Endothelial cell of umbilical vein (primary cell): ENCODE data around the gene PPARD. TPM values are rescaled to one million over a fixed set of nuclear protein-coding genes. Genes with fewer than 3 reads are reported as not detected.

Experiments used
- BruUV-seq: library from RNA; stranded (reverse); fragments of 400-500 nt; replicated peaks from 2 replicates; lab custom pipeline; 2021; lab: Mats Ljungman, UMichigan
- CTCF ChIA-PET: fragments of 300-600, 350-600 bp; sonication (Branson Sonifier 250); formaldehyde crosslinking; loops from one replicate; lab custom pipeline; 2021; ENCODE audit warnings: antibody characterized with exemption, inconsistent platforms; lab: Charles Lee
- POLR2A ChIA-PET: fragments of 300-600, 350-600 bp; sonication (Branson Sonifier 250); formaldehyde crosslinking; loops from one replicate; lab custom pipeline; 2021; ENCODE audit warnings: antibody characterized with exemption, inconsistent platforms; lab: Charles Lee
- DNase-seq: peaks from one replicate; pipeline ENCODE4 v3.0.0-alpha.2; 2011; ENCODE audit warnings: low read depth, low spot score
- FAIRE-seq: peaks from 2 replicates; lab custom pipeline; 2011; peaks lifted over from hg19 to GRCh38; lab: Jason Lieb, UNC
- H2AFZ ChIP-seq: 2 replicates; pipeline ENCODE4 v1.6.0; 2012; ENCODE audit warnings: low read depth, low read length, control low read depth, inconsistent platforms
- H3K27ac ChIP-seq: 2 replicates; pipeline ENCODE4 v1.5.1; 2011; ENCODE audit warnings: low read depth, mild to moderate bottlenecking, control low read depth, low read length, moderate library complexity; ENCODE audit not compliant: insufficient read depth
- H3K27me3 ChIP-seq, 2 experiments: 2 replicates each; pipeline versions ENCODE4 v1.6.0 to v1.6.1; 2011; ENCODE audit warnings: low read length in 2 of 2, mixed read lengths in 1 of 2; ENCODE audit not compliant: control insufficient read depth in 2 of 2, insufficient read depth in 2 of 2
- H3K36me3 ChIP-seq, 2 experiments: 2 replicates in 1 of 2; 3 replicates in 1 of 2; pipeline ENCODE4 v1.5.1; 2011; ENCODE audit warnings: low read length in 2 of 2, mild to moderate bottlenecking in 1 of 2, moderate library complexity in 1 of 2; ENCODE audit not compliant: control insufficient read depth in 2 of 2, insufficient read depth in 2 of 2; ENCODE audit errors: extremely low read depth in 1 of 2
- H3K4me1 ChIP-seq: 3 replicates; pipeline ENCODE4 v1.5.1; 2011; ENCODE audit warnings: mild to moderate bottlenecking, low read length; ENCODE audit not compliant: control insufficient read depth, insufficient read depth; ENCODE audit errors: extremely low read depth
- H3K4me2 ChIP-seq: 2 replicates; pipeline ENCODE4 v1.6.1; 2011; ENCODE audit warnings: low read length, control low read depth, mixed read lengths; ENCODE audit not compliant: insufficient read depth
- H3K4me3 ChIP-seq, 3 experiments: fragments of 200-600 bp in 1 of 3; sonication (generic), shearing (Covaris generic) in 1 of 3; replicated peaks in 1 of 3; 2 replicates each; pipeline ENCODE4 v1.5.1; 2011 to 2016; ENCODE audit warnings: control low read depth in 3 of 3, low read length in 3 of 3, mild to moderate bottlenecking in 2 of 3, inconsistent platforms in 1 of 3, low read depth in 1 of 3, moderate library complexity in 1 of 3; ENCODE audit not compliant: insufficient read depth in 1 of 3
- H3K79me2 ChIP-seq: 2 replicates; pipeline ENCODE4 v1.6.0; 2012; ENCODE audit warnings: low read length, inconsistent platforms; ENCODE audit not compliant: control insufficient read depth, insufficient read depth
- H3K9ac ChIP-seq: replicated peaks from 2 replicates; pipeline ENCODE3; 2011; ENCODE audit warnings: low read length, control low read depth; ENCODE audit not compliant: insufficient read depth; ENCODE audit errors: extremely low read depth
- H3K9me1 ChIP-seq: replicated peaks from 3 replicates; pipeline ENCODE4 v1.6.0; 2011; ENCODE audit warnings: mild to moderate bottlenecking, low read length; ENCODE audit not compliant: control insufficient read depth, insufficient read depth; ENCODE audit errors: extremely low read depth
- H3K9me3 ChIP-seq: replicated peaks from 2 replicates; pipeline ENCODE4 v1.5.1; 2012; ENCODE audit warnings: low read length, inconsistent platforms; ENCODE audit not compliant: control insufficient read depth, insufficient read depth
- H4K20me1 ChIP-seq: replicated peaks from 2 replicates; pipeline ENCODE3; 2011; ENCODE audit warnings: mild to moderate bottlenecking, low read length; ENCODE audit not compliant: control insufficient read depth, insufficient read depth; ENCODE audit errors: extremely low read depth
- EZH2 ChIP-seq: IDR thresholded peaks from 2 replicates; pipeline ENCODE4 v1.6.1; 2012; ENCODE audit warnings: borderline replicate concordance, low read depth, mild to moderate bottlenecking, moderate library complexity, low read length, inconsistent platforms; ENCODE audit not compliant: severe bottlenecking
- FOS ChIP-seq: IDR thresholded peaks from 2 replicates; pipeline ENCODE4 v1.6.1; 2011; ENCODE audit warnings: mild to moderate bottlenecking, low read length, moderate library complexity, borderline replicate concordance; ENCODE audit not compliant: insufficient read depth
- GATA2 ChIP-seq: IDR thresholded peaks from 2 replicates; pipeline ENCODE4 v1.7.0; 2011; ENCODE audit warnings: low read depth, mild to moderate bottlenecking, moderate library complexity, mixed read lengths, low read length; ENCODE audit not compliant: insufficient read length, insufficient read depth
- JUN ChIP-seq: IDR thresholded peaks from 2 replicates; pipeline ENCODE4 v1.6.1; 2011; ENCODE audit warnings: borderline replicate concordance, low read depth; ENCODE audit not compliant: insufficient read length, insufficient read depth
- MAX ChIP-seq: IDR thresholded peaks from 2 replicates; pipeline ENCODE4 v1.6.1; 2011; ENCODE audit not compliant: insufficient read depth, insufficient read length
- MYC ChIP-seq: IDR thresholded peaks from one replicate; pipeline ENCODE4 v1.6.1; 2011; ENCODE audit warnings: mild to moderate bottlenecking, low read depth, low read length
- POLR2A ChIP-seq: IDR thresholded peaks from 2 replicates; pipeline ENCODE4 v1.6.1; 2012; ENCODE audit warnings: low read depth, mild to moderate bottlenecking, control low read depth, low read length
- POLR2AphosphoS5 ChIP-seq: IDR thresholded peaks from 2 replicates; pipeline ENCODE4 v1.6.1; 2012; ENCODE audit warnings: low read depth, mild to moderate bottlenecking, control low read depth, low read length, moderate library complexity; ENCODE audit not compliant: insufficient read depth
- dilution Hi-C: fragments of 300-500 bp; cut with MboI; formaldehyde crosslinking; loops from one replicate; pipeline ENCODE4 v1.15.0; 2019; ENCODE audit warnings: low sequenced_read_pairs; ENCODE audit not compliant: extremely low pct_ligation_motif_present
- intact Hi-C: fragments of 100-400 bp; cut with micrococcal nuclease; formaldehyde crosslinking; loops from one replicate; pipeline ENCODE4 v1.10.0; 2022
- polyA plus RNA-seq, 4 experiments: library from polyadenylated mRNA; depleted of rRNA in 3 of 4; stranded (reverse) in 3 of 4; unstranded in 1 of 4; fragments of >200 nt; gene quantifications; 2 replicates each; pipeline versions ENCODE4 v1.2.1 to v1.2.3, GENCODE V29; 2011 to 2012; ENCODE audit warnings: missing spikeins in 1 of 4
- total RNA-seq: library from RNA; stranded (reverse); gene quantifications from 2 replicates; pipeline ENCODE4 v1.2.3, GENCODE V29; 2021
- TF ChIP-seq, protein P1 (sequence below), 2 donors: IDR thresholded peaks; 1 replicate in 1 of 2; 2 replicates in 1 of 2; pipeline ENCODE4 v1.5.1; 2011; ENCODE audit warnings: low read length in 2 of 2, mild to moderate bottlenecking in 2 of 2, moderate library complexity in 2 of 2, control low read depth in 1 of 2, inconsistent platforms in 1 of 2, low read depth in 1 of 2; ENCODE audit not compliant: insufficient read depth in 1 of 2; ENCODE audit errors: extremely low read depth in 1 of 2

The PPARD gene
- total and polyA plus RNA-seq, 2 donors (not counting 3 experiments of a cell fraction or from before 2014, with no cell fraction given), result 23.4 to 29.2 TPM

GRCh38 chr6:35319346-35320030 lies 22.9 kb upstream of the PPARD start:
- H3K36me3 ChIP-seq, result no peaks in the 10 kb centered on the region
- H3K4me3 ChIP-seq, result no peak overlapping the region
- no peaks in the 10 kb centered on the region for H3K9me1 ChIP-seq
- no peaks in the 10 kb centered on the region for H3K79me2 ChIP-seq
- no peaks in the 10 kb centered on the region for H3K9me3 ChIP-seq
- no peak for DNase-seq
- ChIA-PET POLR2A (no interaction called here), CTCF (interaction anchor here (0.9 to 2.7 kb wide), 5 partner anchors 18 to 130 kb away, joined by 3 to 23 read pairs (median 4); partner anchors contain the start of genes DEF6 and PPARD)
- H3K9ac ChIP-seq, result no peak overlapping the region
- H3K4me2 ChIP-seq, result no peak overlapping the region
- H3K27ac ChIP-seq, result no peak overlapping the region
- H3K27me3 ChIP-seq, result peaks cover 9 to 15% of the 10 kb centered on the region in 2 experiments
- no TSS peak for BruUV-seq
- dilution Hi-C loops, result no loop called here
- peaks cover 5% of the 10 kb centered on the region for H3K4me1 ChIP-seq
- H2AFZ ChIP-seq, result no peak overlapping the region
- no peak for FAIRE-seq
- no peaks in the 10 kb centered on the region for H4K20me1 ChIP-seq
- TF ChIP-seq MAX (no peak), FOS (no peak), GATA2 (no peak), POLR2AphosphoS5 (no peak), JUN (no peak), EZH2 (no peak), MYC (no peak), POLR2A (no peak)
- TF ChIP-seq, protein P1, sequence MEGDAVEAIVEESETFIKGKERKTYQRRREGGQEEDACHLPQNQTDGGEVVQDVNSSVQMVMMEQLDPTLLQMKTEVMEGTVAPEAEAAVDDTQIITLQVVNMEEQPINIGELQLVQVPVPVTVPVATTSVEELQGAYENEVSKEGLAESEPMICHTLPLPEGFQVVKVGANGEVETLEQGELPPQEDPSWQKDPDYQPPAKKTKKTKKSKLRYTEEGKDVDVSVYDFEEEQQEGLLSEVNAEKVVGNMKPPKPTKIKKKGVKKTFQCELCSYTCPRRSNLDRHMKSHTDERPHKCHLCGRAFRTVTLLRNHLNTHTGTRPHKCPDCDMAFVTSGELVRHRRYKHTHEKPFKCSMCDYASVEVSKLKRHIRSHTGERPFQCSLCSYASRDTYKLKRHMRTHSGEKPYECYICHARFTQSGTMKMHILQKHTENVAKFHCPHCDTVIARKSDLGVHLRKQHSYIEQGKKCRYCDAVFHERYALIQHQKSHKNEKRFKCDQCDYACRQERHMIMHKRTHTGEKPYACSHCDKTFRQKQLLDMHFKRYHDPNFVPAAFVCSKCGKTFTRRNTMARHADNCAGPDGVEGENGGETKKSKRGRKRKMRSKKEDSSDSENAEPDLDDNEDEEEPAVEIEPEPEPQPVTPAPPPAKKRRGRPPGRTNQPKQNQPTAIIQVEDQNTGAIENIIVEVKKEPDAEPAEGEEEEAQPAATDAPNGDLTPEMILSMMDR (IDR thresholded peaks at IDR 0.05; ENCODE audit: extremely low read depth in 1 of 2, insufficient read depth in 1 of 2, low read depth in 1 of 2, low read length in 2 of 2), result no peak
- intact Hi-C loops, result loop anchor here (2.0 kb wide), 1 partner anchor 21 kb away; no protein-coding TSS in a partner anchor
